Transverse colon (tissue), 3 donors: ENCODE measurements around the gene MAK.

ENCODE experiments used
- CTCF ChIP-seq, 5 experiments: fragments of 200-600 bp in 3 of 5; fragments of 450-650 bp in 2 of 5; sonication (generic) in 3 of 5; IDR thresholded peaks; 1 replicate in 2 of 5; 2 replicates in 3 of 5; pipeline ENCODE4 v1.5.1; 2016 to 2017; ENCODE audit warnings: antibody characterized with exemption in 5 of 5, inconsistent platforms in 3 of 5, mild to moderate bottlenecking in 2 of 5, moderate library complexity in 1 of 5
- POLR2A ChIP-seq: fragments of 450-650 bp; IDR thresholded peaks from one replicate; pipeline ENCODE4 v1.6.1; 2016; ENCODE audit warnings: antibody characterized with exemption, mild to moderate bottlenecking, moderate library complexity

DNA sequence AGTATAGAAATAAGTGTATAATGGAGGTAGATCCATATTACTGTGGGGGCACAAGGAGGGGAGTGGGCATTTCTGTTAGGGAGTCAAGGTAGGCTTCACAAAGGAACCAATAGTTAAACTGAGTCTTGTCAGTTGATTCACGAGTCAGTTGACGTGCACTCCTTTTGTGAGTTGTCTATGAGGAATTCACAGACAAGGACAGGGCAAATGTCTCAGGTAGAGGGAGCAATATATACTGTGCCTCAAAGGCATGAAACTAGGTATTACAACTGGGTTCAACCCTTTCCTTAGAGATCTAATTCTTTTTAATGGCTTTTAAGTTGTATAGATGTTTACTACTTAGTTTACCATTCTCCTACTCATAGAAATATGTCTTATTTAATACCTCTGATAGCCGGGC lies 104.5 kb downstream of the MAK start:
- TF ChIP-seq POLR2A = no peak
- no peak for TF ChIP-seq CTCF (IDR thresholded peaks at IDR 0.05)
